Liver (tissue), 9 donors: Measurements from ENCODE around the gene TMEM245. TPM values are rescaled to one million over a fixed set of nuclear protein-coding genes. Genes with fewer than 3 reads are reported as not detected.

Experiments
- DNase-seq: peaks from one replicate; pipeline ENCODE4 v3.0.0-alpha.2; 2017; ENCODE audit warnings: low spot score
- H3K27ac ChIP-seq, 2 donors: one replicate each; pipeline ENCODE4 v1.7.0; 2013; ENCODE audit warnings: inconsistent platforms in 2 of 2, low read length in 2 of 2, control low read depth in 1 of 2, low read depth in 1 of 2, mild to moderate bottlenecking in 1 of 2
- H3K27me3 ChIP-seq, 4 donors: one replicate each; pipeline versions ENCODE4 v1.6.1 to v1.7.0; 2013; ENCODE audit warnings: low read length in 3 of 4, inconsistent platforms in 1 of 4, mild to moderate bottlenecking in 1 of 4, moderate library complexity in 1 of 4; ENCODE audit not compliant: control insufficient read depth in 4 of 4, insufficient read depth in 4 of 4
- H3K36me3 ChIP-seq, 4 donors: one replicate each; pipeline versions ENCODE4 v1.6.1 to v1.7.0; 2013; ENCODE audit warnings: low read length in 3 of 4, mild to moderate bottlenecking in 3 of 4, low read depth in 1 of 4, moderate library complexity in 1 of 4; ENCODE audit not compliant: control insufficient read depth in 4 of 4, insufficient read depth in 3 of 4
- H3K4me1 ChIP-seq, 4 donors: one replicate each; pipeline versions ENCODE4 v1.6.1 to v1.7.0; 2013; ENCODE audit warnings: low read length in 3 of 4, mild to moderate bottlenecking in 3 of 4, moderate library complexity in 1 of 4; ENCODE audit not compliant: control insufficient read depth in 4 of 4, insufficient read depth in 4 of 4
- H3K4me3 ChIP-seq, 3 donors: one replicate each; pipeline versions ENCODE4 v1.6.1 to v1.7.0; 2013; ENCODE audit warnings: low read length in 3 of 3, control low read depth in 1 of 3, low read depth in 1 of 3, mild to moderate bottlenecking in 1 of 3
- H3K9ac ChIP-seq, 2 donors: one replicate each; pipeline ENCODE4 v1.7.0; 2013; ENCODE audit warnings: low read length in 2 of 2, mild to moderate bottlenecking in 2 of 2, moderate library complexity in 2 of 2, control low read depth in 1 of 2, low read depth in 1 of 2
- H3K9me3 ChIP-seq, 4 donors: one replicate each; pipeline versions ENCODE4 v1.6.1 to v1.7.0; 2013; ENCODE audit warnings: low read length in 3 of 4; ENCODE audit not compliant: control insufficient read depth in 4 of 4
- EGR1 ChIP-seq, 2 donors: IDR thresholded peaks; 2 replicates each; pipeline ENCODE4 v1.6.1; 2016 to 2018; ENCODE audit warnings: antibody characterized with exemption in 2 of 2, low read depth in 2 of 2
- FOXA1 ChIP-seq: IDR thresholded peaks from 2 replicates; pipeline ENCODE4 v1.6.1; 2016; ENCODE audit warnings: antibody characterized with exemption
- FOXA2 ChIP-seq: IDR thresholded peaks from 2 replicates; pipeline ENCODE4 v1.6.1; 2016; ENCODE audit warnings: antibody characterized with exemption
- HNF4A ChIP-seq, 2 donors: conservative IDR thresholded peaks; 2 replicates each; pipeline ENCODE4 v1.6.1; 2016; ENCODE audit warnings: antibody characterized with exemption in 2 of 2, mild to moderate bottlenecking in 2 of 2
- HNF4G ChIP-seq: IDR thresholded peaks from 2 replicates; pipeline ENCODE4 v1.6.1; 2016; ENCODE audit warnings: antibody characterized with exemption
- JUND ChIP-seq, 2 donors: IDR thresholded peaks; 2 replicates each; pipeline ENCODE4 v1.6.1; 2016; ENCODE audit warnings: antibody characterized with exemption in 2 of 2
- NR2F2 ChIP-seq: IDR thresholded peaks from 2 replicates; pipeline ENCODE4 v1.6.1; 2016; ENCODE audit warnings: antibody characterized with exemption
- RAD21 ChIP-seq, 2 donors: IDR thresholded peaks; 2 replicates each; pipeline ENCODE4 v1.6.1; 2016; ENCODE audit warnings: antibody characterized with exemption in 2 of 2, mild to moderate bottlenecking in 2 of 2
- RXRA ChIP-seq, 2 donors: IDR thresholded peaks; 2 replicates each; pipeline ENCODE4 v1.6.1; 2017 to 2018; ENCODE audit warnings: antibody characterized with exemption in 2 of 2, mild to moderate bottlenecking in 1 of 2
- SP1 ChIP-seq: IDR thresholded peaks from 2 replicates; pipeline ENCODE4 v1.6.1; 2018; ENCODE audit warnings: antibody characterized with exemption, mild to moderate bottlenecking
- TAF1 ChIP-seq: conservative IDR thresholded peaks from 2 replicates; pipeline ENCODE4 v1.6.1; 2016; ENCODE audit warnings: antibody characterized with exemption, mild to moderate bottlenecking
- YY1 ChIP-seq: IDR thresholded peaks from 2 replicates; pipeline ENCODE4 v1.6.1; 2016; ENCODE audit warnings: antibody characterized with exemption, mild to moderate bottlenecking
- WGBS: extraction: QIAGEN DNeasy Blood & Tissue Kit; methylation state at CpG from one replicate; pipeline ENCODE4 v1.1.7; 2013; 5-methylcytosine and 5-hydroxymethylcytosine counted together
- polyA plus RNA-seq, 2 donors: library from polyadenylated mRNA; stranded (reverse) in 1 of 2; unstranded in 1 of 2; fragments of 200-250 nt in 1 of 2; fragments of >200 nt in 1 of 2; fragmentation: Nextera tagmentation in 1 of 2; extraction: Ambion mirVana in 1 of 2; gene quantifications; one replicate each; pipeline versions ENCODE4 v1.2.1 to v1.2.3, GENCODE V29; 2013 to 2015
- total RNA-seq, 2 donors: library from RNA; depleted of rRNA; stranded (reverse); fragments of >200 nt; gene quantifications; one replicate each; pipeline ENCODE4 v1.2.3, GENCODE V29; 2014
- TF ChIP-seq, protein P1 (sequence below): IDR thresholded peaks from 2 replicates; pipeline ENCODE4 v1.6.1; 2016; ENCODE audit warnings: antibody characterized with exemption
- TF ChIP-seq, protein P2 (sequence below): fragments of 150-350 bp; IDR thresholded peaks from 2 replicates; pipeline ENCODE4 v1.5.1; 2017; ENCODE audit warnings: improper control_type of control experiment, low read depth, low read length; ENCODE audit not compliant: missing input control
- TF ChIP-seq, protein P3 (sequence below): IDR thresholded peaks from 2 replicates; pipeline ENCODE4 v1.6.1; 2016; ENCODE audit warnings: antibody characterized with exemption, mild to moderate bottlenecking
- TF ChIP-seq, protein P4 (sequence below): IDR thresholded peaks from 2 replicates; pipeline ENCODE4 v1.6.1; 2016; ENCODE audit warnings: antibody characterized with exemption
- TF ChIP-seq, protein P5 (sequence below): IDR thresholded peaks from 2 replicates; pipeline ENCODE4 v1.6.1; 2016; ENCODE audit warnings: antibody characterized with exemption
- donor health status: healthy.
- donor health status: healthy.
- donor health status: healthy.
- donor health status: healthy.
- donor health status: healthy.

The TMEM245 gene
- total and polyA plus RNA-seq, 4 donors = 13.7 to 75.3 (median 31.2) TPM

DNA sequence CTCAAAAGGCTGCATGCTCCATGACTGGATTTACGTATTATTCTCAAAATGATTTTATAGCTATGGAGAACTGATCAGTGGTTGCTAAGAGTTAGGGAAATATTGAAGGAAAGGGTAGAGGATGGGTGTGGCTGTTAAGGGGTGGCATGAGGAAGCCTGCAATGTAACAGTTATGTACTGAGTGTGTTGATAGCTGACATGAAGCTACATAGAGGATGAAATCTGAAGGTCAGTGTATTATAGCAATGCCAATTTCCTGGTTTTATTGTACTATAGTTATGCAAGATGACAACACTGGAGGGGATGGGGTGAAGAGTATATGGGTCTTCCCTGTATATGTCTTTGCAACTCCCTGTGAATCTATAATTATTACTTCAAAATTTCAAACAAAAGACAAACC, 51.0 kb downstream of the TMEM245 start:
- WGBS = 97% methylated on average over 1 of the region's 1 CpG
- H3K36me3 ChIP-seq = peaks cover 2 to 42% (median 31%) of the 10 kb centered on the region in 4 donors
- no peak overlapping the region for H3K27ac ChIP-seq

DNA sequence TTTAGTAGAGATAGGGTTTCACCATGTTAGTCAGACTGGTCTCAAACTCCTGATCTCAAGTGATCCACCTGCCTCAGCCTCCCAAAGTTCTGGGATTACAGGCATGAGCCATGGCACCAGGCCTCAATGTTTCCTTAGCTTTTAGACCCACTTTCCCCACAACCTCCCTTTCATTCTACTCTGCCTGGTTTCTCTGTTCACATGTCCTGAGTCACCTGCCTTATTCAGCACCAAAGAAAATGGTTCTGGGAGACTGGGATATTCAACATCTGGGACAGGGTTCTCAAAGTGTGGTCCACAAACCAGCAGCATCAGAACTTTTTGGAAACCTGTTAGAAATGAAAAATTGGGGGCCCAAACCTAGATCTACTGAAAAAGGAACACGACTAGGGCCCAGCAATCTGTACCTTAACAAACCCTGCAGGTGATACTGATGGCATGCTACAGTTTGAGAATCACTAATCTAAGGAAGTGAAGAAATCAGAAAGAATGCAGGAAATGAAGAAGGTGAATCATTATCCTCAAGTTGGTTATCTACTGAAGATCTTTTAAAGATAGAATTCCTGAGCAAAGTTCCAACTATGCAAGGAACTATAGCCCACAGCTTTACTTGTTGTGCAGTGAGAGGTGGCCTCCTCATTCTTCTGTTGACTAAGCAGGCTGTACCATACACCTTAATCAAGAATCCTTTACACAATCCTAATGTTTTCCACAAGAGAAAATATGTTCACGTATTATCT, 54.6 kb downstream of the TMEM245 start:
- H3K4me1 ChIP-seq = no peaks in the 10 kb centered on the region
- no peak for DNase-seq

More for the DNA sequence above, 51.0 kb downstream of the TMEM245 start:
- Histone ChIP-seq H3K27me3 (no peaks in the 10 kb centered on the region), H3K9me3 (no peaks in the 10 kb centered on the region), H3K9ac (no peak overlapping the region), H3K4me1 (no peaks in the 10 kb centered on the region), H3K4me3 (no peak overlapping the region)
- no peak for DNase-seq
- TF ChIP-seq HNF4A (conservative IDR thresholded peaks at IDR 0.05) (no peak), FOXA1 (no peak)

More for the DNA sequence above, 54.6 kb downstream of the TMEM245 start:
- H3K9me3 ChIP-seq = no peaks in the 10 kb centered on the region
- no peaks in the 10 kb centered on the region for H3K27me3 ChIP-seq
- H3K27ac ChIP-seq = no peak overlapping the region
- H3K4me3 ChIP-seq = no peak overlapping the region
- no peak overlapping the region for H3K9ac ChIP-seq
- WGBS = 96% methylated on average over 2 of the region's 2 CpGs
- H3K36me3 ChIP-seq = peaks cover 6 to 38% (median 28%) of the 10 kb centered on the region in 4 donors
- TF ChIP-seq SP1 (no peak), EGR1 (IDR thresholded peaks at IDR 0.05; ENCODE audit: low read depth in 2 of 2) (no peak), RXRA (IDR thresholded peaks at IDR 0.05) (no peak), HNF4G (no peak), YY1 (no peak), TAF1 (no peak), HNF4A (conservative IDR thresholded peaks at IDR 0.05) (no peak), FOXA2 (no peak), JUND (IDR thresholded peaks at IDR 0.05) (no peak), NR2F2 (no peak), RAD21 (IDR thresholded peaks at IDR 0.05) (no peak), FOXA1 (no peak)
- TF ChIP-seq, protein P1, sequence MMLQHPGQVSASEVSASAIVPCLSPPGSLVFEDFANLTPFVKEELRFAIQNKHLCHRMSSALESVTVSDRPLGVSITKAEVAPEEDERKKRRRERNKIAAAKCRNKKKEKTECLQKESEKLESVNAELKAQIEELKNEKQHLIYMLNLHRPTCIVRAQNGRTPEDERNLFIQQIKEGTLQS = no peak
- TF ChIP-seq, protein P2, sequence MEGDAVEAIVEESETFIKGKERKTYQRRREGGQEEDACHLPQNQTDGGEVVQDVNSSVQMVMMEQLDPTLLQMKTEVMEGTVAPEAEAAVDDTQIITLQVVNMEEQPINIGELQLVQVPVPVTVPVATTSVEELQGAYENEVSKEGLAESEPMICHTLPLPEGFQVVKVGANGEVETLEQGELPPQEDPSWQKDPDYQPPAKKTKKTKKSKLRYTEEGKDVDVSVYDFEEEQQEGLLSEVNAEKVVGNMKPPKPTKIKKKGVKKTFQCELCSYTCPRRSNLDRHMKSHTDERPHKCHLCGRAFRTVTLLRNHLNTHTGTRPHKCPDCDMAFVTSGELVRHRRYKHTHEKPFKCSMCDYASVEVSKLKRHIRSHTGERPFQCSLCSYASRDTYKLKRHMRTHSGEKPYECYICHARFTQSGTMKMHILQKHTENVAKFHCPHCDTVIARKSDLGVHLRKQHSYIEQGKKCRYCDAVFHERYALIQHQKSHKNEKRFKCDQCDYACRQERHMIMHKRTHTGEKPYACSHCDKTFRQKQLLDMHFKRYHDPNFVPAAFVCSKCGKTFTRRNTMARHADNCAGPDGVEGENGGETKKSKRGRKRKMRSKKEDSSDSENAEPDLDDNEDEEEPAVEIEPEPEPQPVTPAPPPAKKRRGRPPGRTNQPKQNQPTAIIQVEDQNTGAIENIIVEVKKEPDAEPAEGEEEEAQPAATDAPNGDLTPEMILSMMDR = no peak
- TF ChIP-seq, protein P3, sequence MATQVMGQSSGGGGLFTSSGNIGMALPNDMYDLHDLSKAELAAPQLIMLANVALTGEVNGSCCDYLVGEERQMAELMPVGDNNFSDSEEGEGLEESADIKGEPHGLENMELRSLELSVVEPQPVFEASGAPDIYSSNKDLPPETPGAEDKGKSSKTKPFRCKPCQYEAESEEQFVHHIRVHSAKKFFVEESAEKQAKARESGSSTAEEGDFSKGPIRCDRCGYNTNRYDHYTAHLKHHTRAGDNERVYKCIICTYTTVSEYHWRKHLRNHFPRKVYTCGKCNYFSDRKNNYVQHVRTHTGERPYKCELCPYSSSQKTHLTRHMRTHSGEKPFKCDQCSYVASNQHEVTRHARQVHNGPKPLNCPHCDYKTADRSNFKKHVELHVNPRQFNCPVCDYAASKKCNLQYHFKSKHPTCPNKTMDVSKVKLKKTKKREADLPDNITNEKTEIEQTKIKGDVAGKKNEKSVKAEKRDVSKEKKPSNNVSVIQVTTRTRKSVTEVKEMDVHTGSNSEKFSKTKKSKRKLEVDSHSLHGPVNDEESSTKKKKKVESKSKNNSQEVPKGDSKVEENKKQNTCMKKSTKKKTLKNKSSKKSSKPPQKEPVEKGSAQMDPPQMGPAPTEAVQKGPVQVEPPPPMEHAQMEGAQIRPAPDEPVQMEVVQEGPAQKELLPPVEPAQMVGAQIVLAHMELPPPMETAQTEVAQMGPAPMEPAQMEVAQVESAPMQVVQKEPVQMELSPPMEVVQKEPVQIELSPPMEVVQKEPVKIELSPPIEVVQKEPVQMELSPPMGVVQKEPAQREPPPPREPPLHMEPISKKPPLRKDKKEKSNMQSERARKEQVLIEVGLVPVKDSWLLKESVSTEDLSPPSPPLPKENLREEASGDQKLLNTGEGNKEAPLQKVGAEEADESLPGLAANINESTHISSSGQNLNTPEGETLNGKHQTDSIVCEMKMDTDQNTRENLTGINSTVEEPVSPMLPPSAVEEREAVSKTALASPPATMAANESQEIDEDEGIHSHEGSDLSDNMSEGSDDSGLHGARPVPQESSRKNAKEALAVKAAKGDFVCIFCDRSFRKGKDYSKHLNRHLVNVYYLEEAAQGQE = no peak
- TF ChIP-seq, protein P4, sequence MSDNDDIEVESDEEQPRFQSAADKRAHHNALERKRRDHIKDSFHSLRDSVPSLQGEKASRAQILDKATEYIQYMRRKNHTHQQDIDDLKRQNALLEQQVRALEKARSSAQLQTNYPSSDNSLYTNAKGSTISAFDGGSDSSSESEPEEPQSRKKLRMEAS = no peak
- TF ChIP-seq, protein P5, sequence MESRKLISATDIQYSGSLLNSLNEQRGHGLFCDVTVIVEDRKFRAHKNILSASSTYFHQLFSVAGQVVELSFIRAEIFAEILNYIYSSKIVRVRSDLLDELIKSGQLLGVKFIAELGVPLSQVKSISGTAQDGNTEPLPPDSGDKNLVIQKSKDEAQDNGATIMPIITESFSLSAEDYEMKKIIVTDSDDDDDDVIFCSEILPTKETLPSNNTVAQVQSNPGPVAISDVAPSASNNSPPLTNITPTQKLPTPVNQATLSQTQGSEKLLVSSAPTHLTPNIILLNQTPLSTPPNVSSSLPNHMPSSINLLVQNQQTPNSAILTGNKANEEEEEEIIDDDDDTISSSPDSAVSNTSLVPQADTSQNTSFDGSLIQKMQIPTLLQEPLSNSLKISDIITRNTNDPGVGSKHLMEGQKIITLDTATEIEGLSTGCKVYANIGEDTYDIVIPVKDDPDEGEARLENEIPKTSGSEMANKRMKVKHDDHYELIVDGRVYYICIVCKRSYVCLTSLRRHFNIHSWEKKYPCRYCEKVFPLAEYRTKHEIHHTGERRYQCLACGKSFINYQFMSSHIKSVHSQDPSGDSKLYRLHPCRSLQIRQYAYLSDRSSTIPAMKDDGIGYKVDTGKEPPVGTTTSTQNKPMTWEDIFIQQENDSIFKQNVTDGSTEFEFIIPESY = no peak
